ENCODE measurements around the gene HHATL. TPM values are rescaled to one million over a fixed set of nuclear protein-coding genes. Genes with fewer than 3 reads are reported as not detected.

The HHATL gene
- total and polyA plus RNA-seq, 10 of the 15 experiments (the other 5 are each of a cell fraction or from before 2014, with no cell fraction given): not detected

GRCh38 chr3:42750834-42751233 lies 48.2 kb upstream of the HHATL start:
- ATAC-seq (no peak), DNase-seq (ENCODE audit: low read depth, low spot score) (no peak), FAIRE-seq (no peak)
- ChIA-PET CTCF (interaction anchor here (1.5 kb wide), 1 partner anchor 89 kb away, joined by 5 read pairs; no protein-coding TSS in a partner anchor), RAD21 (ENCODE audit: unreplicated experiment) (no interaction called here), SMC1A (ENCODE audit: uncharacterized antibody, unreplicated experiment) (no interaction called here), POLR2A (no interaction called here)
- 54% methylated on average over 7 of the region's 7 CpGs for WGBS (ENCODE audit: insufficient coverage, insufficient replicate concordance, low lambda C conversion rate, missing lambda C conversion rate)
- intact Hi-C loops (cut with micrococcal nuclease; ENCODE audit: unreplicated experiment): no loop called here
- Histone ChIP-seq H3K4me1 (ENCODE audit: control insufficient read depth, insufficient read depth, low read length) (no peaks in the 10 kb centered on the region), H3K27ac (ENCODE audit: control insufficient read depth, insufficient read depth) (no peak overlapping the region), H2AFZ (ENCODE audit: control insufficient read depth, low read depth, low read length) (no peak overlapping the region), H3K9me3 (replicated peaks; ENCODE audit: control insufficient read depth, insufficient read depth, low read length) (no peaks in the 10 kb centered on the region), H3K27me3 (replicated peaks in 1 of 2; ENCODE audit: control insufficient read depth in 2 of 2, insufficient read depth in 2 of 2, low read length in 1 of 2) (no peaks in the 10 kb centered on the region), H3K4me2 (ENCODE audit: control insufficient read depth, insufficient read depth) (no peak overlapping the region), H3K79me2 (ENCODE audit: control insufficient read depth, insufficient read depth, low read length) (no peaks in the 10 kb centered on the region), H3K36me3 (ENCODE audit: control insufficient read depth in 2 of 2, insufficient read depth in 2 of 2, low read length in 1 of 2) (no peaks in the 10 kb centered on the region), H3K4me3 (no peak overlapping the region), H4K20me1 (ENCODE audit: control insufficient read depth, insufficient read depth) (no peaks in the 10 kb centered on the region), H3K9ac (ENCODE audit: control insufficient read depth, insufficient read depth, low read length) (no peak overlapping the region)
- BruUV-seq (replicated peaks): no TSS peak
- TF ChIP-seq SREBF2 (IDR thresholded peaks at IDR 0.05; ENCODE audit: low read length) (no peak), EGR1 (IDR thresholded peaks at IDR 0.05; ENCODE audit: borderline replicate concordance in 1 of 2, low read depth in 2 of 2, low read length in 2 of 2) (no peak), BCL11A (IDR thresholded peaks at IDR 0.05; ENCODE audit: low read depth, low read length) (no peak), ZNF274 (IDR thresholded peaks at IDR 0.05; ENCODE audit: insufficient read depth, insufficient read length) (no peak), PAX8 (IDR thresholded peaks at IDR 0.05) (no peak), E2F8 (IDR thresholded peaks at IDR 0.05; ENCODE audit: low read depth, partially characterized antibody) (no peak), MEF2A (IDR thresholded peaks at IDR 0.05; ENCODE audit: insufficient read depth, low read depth, low read length) (no peak), HDGF (IDR thresholded peaks at IDR 0.05) (no peak)
- TF ChIP-seq, protein P1, sequence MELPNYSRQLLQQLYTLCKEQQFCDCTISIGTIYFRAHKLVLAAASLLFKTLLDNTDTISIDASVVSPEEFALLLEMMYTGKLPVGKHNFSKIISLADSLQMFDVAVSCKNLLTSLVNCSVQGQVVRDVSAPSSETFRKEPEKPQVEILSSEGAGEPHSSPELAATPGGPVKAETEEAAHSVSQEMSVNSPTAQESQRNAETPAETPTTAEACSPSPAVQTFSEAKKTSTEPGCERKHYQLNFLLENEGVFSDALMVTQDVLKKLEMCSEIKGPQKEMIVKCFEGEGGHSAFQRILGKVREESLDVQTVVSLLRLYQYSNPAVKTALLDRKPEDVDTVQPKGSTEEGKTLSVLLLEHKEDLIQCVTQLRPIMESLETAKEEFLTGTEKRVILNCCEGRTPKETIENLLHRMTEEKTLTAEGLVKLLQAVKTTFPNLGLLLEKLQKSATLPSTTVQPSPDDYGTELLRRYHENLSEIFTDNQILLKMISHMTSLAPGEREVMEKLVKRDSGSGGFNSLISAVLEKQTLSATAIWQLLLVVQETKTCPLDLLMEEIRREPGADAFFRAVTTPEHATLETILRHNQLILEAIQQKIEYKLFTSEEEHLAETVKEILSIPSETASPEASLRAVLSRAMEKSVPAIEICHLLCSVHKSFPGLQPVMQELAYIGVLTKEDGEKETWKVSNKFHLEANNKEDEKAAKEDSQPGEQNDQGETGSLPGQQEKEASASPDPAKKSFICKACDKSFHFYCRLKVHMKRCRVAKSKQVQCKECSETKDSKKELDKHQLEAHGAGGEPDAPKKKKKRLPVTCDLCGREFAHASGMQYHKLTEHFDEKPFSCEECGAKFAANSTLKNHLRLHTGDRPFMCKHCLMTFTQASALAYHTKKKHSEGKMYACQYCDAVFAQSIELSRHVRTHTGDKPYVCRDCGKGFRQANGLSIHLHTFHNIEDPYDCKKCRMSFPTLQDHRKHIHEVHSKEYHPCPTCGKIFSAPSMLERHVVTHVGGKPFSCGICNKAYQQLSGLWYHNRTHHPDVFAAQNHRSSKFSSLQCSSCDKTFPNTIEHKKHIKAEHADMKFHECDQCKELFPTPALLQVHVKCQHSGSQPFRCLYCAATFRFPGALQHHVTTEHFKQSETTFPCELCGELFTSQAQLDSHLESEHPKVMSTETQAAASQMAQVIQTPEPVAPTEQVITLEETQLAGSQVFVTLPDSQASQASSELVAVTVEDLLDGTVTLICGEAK (IDR thresholded peaks at IDR 0.05; ENCODE audit: borderline replicate concordance): no peak
- TF ChIP-seq, protein P2, sequence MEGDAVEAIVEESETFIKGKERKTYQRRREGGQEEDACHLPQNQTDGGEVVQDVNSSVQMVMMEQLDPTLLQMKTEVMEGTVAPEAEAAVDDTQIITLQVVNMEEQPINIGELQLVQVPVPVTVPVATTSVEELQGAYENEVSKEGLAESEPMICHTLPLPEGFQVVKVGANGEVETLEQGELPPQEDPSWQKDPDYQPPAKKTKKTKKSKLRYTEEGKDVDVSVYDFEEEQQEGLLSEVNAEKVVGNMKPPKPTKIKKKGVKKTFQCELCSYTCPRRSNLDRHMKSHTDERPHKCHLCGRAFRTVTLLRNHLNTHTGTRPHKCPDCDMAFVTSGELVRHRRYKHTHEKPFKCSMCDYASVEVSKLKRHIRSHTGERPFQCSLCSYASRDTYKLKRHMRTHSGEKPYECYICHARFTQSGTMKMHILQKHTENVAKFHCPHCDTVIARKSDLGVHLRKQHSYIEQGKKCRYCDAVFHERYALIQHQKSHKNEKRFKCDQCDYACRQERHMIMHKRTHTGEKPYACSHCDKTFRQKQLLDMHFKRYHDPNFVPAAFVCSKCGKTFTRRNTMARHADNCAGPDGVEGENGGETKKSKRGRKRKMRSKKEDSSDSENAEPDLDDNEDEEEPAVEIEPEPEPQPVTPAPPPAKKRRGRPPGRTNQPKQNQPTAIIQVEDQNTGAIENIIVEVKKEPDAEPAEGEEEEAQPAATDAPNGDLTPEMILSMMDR (IDR thresholded peaks at IDR 0.05 in 2 of 3, conservative IDR thresholded peaks at IDR 0.05 in 1 of 3; ENCODE audit: control insufficient read depth in 2 of 3, extremely low read depth in 1 of 3, insufficient read depth in 1 of 3, low read depth in 3 of 3, low read length in 3 of 3): no peak
- in situ Hi-C loops (cut with MboI): no loop called here
